Mucosa of rectum (tissue), 2 donors: ENCODE measurements around the gene NUBP1.

Source experiments
- H3K27ac ChIP-seq, 2 donors: one replicate each; pipeline ENCODE4 v1.7.0; 2013; ENCODE audit warnings: inconsistent platforms in 2 of 2, low read depth in 2 of 2, low read length in 2 of 2
- H3K27me3 ChIP-seq, 2 donors: one replicate each; pipeline ENCODE4 v1.7.0; 2013; ENCODE audit warnings: low read length in 2 of 2; ENCODE audit not compliant: control insufficient read depth in 2 of 2, insufficient read depth in 2 of 2
- H3K36me3 ChIP-seq, 2 donors: one replicate each; pipeline ENCODE4 v1.7.0; 2013; ENCODE audit warnings: low read length in 2 of 2; ENCODE audit not compliant: control insufficient read depth in 2 of 2, insufficient read depth in 2 of 2
- H3K4me1 ChIP-seq, 2 donors: one replicate each; pipeline ENCODE4 v1.7.0; 2013; ENCODE audit warnings: low read length in 2 of 2, mild to moderate bottlenecking in 1 of 2; ENCODE audit not compliant: control insufficient read depth in 2 of 2, insufficient read depth in 2 of 2
- H3K4me3 ChIP-seq, 2 donors: one replicate each; pipeline ENCODE4 v1.7.0; 2013; ENCODE audit warnings: low read length in 2 of 2
- H3K9ac ChIP-seq, 2 donors: one replicate each; pipeline ENCODE4 v1.7.0; 2013; ENCODE audit warnings: low read length in 2 of 2, low read depth in 1 of 2, mild to moderate bottlenecking in 1 of 2
- H3K9me3 ChIP-seq, 2 donors: one replicate each; pipeline ENCODE4 v1.7.0; 2013; ENCODE audit warnings: low read length in 2 of 2; ENCODE audit not compliant: control insufficient read depth in 2 of 2
- donor health status: healthy.
- donor health status: Normal muscosa, but diverticular disease.

NUBP1 gene

DNA sequence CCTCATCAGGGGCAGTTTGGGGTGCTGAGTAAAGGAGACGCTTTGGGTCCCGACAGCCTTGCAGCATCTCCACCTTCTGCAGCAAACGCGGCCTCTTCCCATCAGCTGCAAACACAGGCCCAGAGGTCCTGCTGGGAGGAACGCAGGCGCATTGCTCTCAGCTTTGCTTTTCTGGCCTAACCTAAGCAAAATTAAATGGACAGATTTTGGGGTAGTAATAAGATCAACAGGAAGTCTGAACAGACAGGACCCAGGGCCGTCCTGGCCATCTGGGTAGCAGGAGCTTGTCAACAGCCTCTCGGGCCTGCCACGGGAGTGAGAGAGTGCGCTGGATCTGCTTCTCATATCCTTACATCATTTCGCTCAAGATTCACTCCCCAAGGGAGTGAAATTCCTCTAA lies 7.2 kb downstream of the NUBP1 start:
- no peaks in the 10 kb centered on the region for H3K27me3 ChIP-seq
- H3K27ac ChIP-seq: peak overlapping the region; percentile 11 to 21
- H3K36me3 ChIP-seq: peaks cover 31 to 44% of the 10 kb centered on the region in 2 donors

DNA sequence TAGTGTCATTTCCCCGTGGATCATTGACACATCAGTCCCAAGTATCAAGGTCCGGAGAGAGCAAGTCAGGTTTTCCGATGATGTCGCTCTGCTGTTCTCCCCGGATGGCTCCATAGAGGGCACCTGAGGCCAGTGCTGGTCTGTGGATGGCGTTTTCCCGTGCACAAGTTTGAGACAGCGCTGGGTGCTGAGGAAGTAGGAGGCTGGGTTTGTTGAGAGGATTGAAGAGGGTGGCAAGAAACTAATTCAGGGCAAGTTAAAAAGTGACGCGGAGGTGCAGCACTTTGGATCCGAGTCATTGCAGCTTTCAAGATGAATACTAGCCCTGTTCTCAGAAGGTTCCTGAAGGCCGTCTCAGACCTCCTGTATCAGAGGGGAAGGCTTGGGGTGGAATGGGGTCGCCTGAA lies 7.7 kb downstream of the NUBP1 start:
- peaks cover 31 to 44% of the 10 kb centered on the region in 2 donors for H3K36me3 ChIP-seq

More for the DNA sequence above, 7.2 kb downstream of the NUBP1 start:
- no peak overlapping the region for H3K4me3 ChIP-seq
- peaks cover 0 to 2% of the 10 kb centered on the region in 2 donors for H3K4me1 ChIP-seq
- no peaks in the 10 kb centered on the region for H3K9me3 ChIP-seq
- H3K9ac ChIP-seq: no peak overlapping the region

DNA sequence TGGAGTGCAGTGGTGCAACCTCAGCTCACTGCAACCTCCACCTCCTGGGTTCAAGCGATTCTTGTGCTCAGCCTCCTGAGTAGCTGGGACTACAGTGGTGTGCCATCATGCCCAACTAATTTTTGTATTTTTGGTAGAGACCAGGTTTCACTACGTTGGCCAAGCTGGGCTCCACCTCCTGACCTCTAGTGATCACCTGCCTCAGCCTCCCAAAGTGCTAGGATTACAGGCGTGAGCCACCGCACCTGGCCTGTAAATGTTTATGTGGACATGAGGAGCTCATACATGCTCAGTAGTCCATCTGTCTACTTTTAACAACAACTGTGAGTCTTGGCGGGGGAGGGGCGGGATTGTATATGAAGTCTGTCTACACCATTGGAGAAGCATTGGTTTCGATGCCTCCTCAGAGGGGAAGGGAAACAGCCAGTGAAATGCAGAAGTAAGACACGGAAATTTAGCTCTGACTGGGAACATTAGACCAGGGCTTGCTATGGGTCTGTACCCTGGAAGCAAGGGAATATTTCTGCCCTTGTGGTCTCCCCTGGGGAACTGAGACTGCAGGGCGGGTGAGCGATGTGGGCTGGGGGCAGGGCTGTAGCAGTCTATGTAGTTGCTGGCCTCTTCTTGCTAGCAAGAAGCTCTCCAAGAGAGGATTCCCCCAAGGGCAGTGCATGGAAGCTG lies 9.3 kb downstream of the NUBP1 start:
- no peaks in the 10 kb centered on the region for H3K27me3 ChIP-seq
- peaks cover 37 to 49% of the 10 kb centered on the region in 2 donors for H3K36me3 ChIP-seq
- no peaks in the 10 kb centered on the region for H3K9me3 ChIP-seq
- H3K4me3 ChIP-seq: no peak overlapping the region
- H3K9ac ChIP-seq: no peak overlapping the region
- peaks cover 0 to 2% of the 10 kb centered on the region in 2 donors for H3K4me1 ChIP-seq
- peak overlapping the region; percentile 9 to 16 for H3K27ac ChIP-seq

More for the DNA sequence above, 7.7 kb downstream of the NUBP1 start:
- no peaks in the 10 kb centered on the region for H3K27me3 ChIP-seq
- H3K27ac ChIP-seq: peak overlapping the region; percentile 11 to 21
- peaks cover 0 to 2% of the 10 kb centered on the region in 2 donors for H3K4me1 ChIP-seq
- no peak overlapping the region for H3K9ac ChIP-seq
- no peaks in the 10 kb centered on the region for H3K9me3 ChIP-seq
- H3K4me3 ChIP-seq: no peak overlapping the region

DNA sequence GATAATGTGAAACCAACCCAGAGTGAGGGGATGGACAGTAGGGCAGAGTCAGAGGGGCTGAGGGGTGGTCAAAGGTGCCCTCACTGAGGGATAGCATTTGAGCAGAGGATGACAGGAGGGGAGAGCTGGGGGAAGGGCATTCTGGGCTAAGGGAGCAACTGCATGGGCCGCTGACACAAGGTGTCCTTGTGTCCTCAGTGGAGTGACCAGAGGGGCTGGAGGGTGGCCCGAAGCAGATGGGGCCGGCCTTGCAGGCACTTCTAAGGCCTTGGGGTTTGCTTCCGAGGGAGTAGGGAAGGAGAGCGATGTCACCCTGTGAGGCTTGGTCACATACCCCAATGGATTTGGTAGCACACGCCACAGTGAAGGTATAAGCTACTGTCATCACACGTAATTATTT lies 10.0 kb downstream of the NUBP1 start:
- Histone ChIP-seq H3K27me3 (no peaks in the 10 kb centered on the region), H3K36me3 (peaks cover 35 to 50% of the 10 kb centered on the region in 2 donors), H3K27ac (peak overlapping the region in 1 of 2 donors; percentile 23)

DNA sequence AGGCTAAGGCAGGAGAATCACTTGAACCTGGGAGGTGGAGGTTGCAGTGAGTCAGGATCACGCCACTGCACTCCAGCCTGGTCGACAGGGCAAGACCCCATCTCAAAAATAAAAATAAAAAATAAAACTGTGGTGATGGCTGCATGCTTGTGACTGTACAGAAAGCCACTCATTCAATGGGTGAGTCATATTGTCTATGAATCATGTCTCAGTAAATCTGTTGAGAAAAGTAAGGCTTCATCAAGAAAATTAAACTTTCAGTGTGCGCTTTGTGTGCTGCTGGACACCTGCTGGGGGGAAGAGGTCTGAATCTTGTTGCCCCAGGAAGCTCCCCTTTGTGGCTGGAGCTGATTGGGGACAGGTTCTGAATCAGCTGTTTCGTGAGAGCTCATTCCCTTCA lies 11.3 kb downstream of the NUBP1 start:
- peaks cover 43 to 51% of the 10 kb centered on the region in 2 donors for H3K36me3 ChIP-seq
- no peaks in the 10 kb centered on the region for H3K27me3 ChIP-seq
- H3K9me3 ChIP-seq: no peaks in the 10 kb centered on the region
- no peak overlapping the region for H3K4me3 ChIP-seq
- peaks cover 0 to 2% of the 10 kb centered on the region in 2 donors for H3K4me1 ChIP-seq
- H3K27ac ChIP-seq: no peak overlapping the region
- no peak overlapping the region for H3K9ac ChIP-seq

More for the DNA sequence above, 10.0 kb downstream of the NUBP1 start:
- Histone ChIP-seq H3K9me3 (no peaks in the 10 kb centered on the region), H3K4me3 (no peak overlapping the region), H3K9ac (no peak overlapping the region), H3K4me1 (peaks cover 0 to 2% of the 10 kb centered on the region in 2 donors)

DNA sequence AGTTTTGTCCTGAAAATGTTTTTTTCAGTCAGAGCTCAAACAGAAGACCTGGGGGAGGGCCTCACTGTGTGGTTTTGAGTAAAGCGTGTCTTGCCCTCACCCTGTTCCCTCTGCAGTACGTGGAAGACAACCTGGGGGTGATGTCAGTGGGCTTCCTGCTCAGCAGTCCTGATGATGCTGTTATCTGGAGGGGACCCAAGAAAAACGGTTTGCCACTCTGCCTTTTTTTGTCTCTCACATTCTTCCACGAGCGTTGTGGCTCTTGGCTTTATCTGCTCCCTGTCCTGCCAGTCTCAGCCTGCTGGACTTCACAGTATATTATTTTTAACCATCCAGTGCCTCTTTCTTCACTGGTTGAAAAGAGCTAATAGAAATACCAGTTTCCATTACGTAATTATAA lies 12.9 kb downstream of the NUBP1 start:
- Histone ChIP-seq H3K27ac (no peak overlapping the region), H3K9me3 (no peaks in the 10 kb centered on the region), H3K36me3 (peaks cover 51 to 59% of the 10 kb centered on the region in 2 donors), H3K4me1 (no peaks in the 10 kb centered on the region), H3K9ac (no peak overlapping the region), H3K4me3 (no peak overlapping the region), H3K27me3 (no peaks in the 10 kb centered on the region)

DNA sequence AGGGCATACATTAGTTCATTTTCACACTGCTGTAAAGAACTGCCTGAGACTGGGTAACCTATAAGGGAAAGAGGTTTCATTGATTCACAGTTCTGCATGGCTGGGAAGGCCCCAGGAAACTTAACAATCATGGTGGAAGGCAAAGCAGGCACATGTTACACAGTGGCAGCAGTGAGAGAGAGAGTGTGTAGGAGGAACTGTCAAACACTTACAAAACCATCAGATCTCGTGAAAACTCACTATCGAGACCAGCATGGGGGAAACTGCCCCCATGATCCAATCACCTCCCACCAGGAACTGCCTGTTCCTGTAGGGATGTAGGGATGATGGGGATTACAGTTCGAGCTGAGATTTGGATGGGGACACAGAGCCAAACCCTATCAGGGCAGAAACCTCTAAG lies 17.2 kb downstream of the NUBP1 start:
- Histone ChIP-seq H3K27me3 (no peaks in the 10 kb centered on the region), H3K4me3 (no peak overlapping the region), H3K4me1 (no peaks in the 10 kb centered on the region), H3K9me3 (no peaks in the 10 kb centered on the region), H3K36me3 (peaks cover 52 to 77% of the 10 kb centered on the region in 2 donors), H3K9ac (no peak overlapping the region), H3K27ac (no peak overlapping the region)

DNA sequence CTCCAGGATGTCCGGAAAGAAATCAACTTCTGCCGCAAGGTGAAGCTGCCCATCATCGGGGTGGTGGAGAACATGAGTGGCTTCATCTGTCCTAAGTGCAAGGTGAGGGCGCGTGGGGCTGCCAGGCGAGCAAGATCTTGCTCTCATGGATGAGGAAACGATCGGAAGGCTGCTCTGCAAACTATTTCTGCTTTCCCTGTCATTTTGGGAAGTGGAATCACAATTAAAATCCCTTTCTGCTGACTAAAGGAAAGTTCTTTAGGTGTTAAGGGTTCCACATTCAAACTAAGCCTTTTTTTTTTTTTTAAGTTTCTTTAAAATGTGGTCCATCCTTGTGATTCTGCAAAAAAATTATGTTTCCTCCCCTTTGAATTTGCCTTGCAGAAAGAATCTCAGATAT lies 17.7 kb downstream of the NUBP1 start:
- H3K9ac ChIP-seq: no peak overlapping the region
- H3K4me3 ChIP-seq: no peak overlapping the region
- no peaks in the 10 kb centered on the region for H3K27me3 ChIP-seq
- H3K9me3 ChIP-seq: no peaks in the 10 kb centered on the region
- peaks cover 54 to 79% of the 10 kb centered on the region in 2 donors for H3K36me3 ChIP-seq
- H3K4me1 ChIP-seq: no peaks in the 10 kb centered on the region
- no peak overlapping the region for H3K27ac ChIP-seq

DNA sequence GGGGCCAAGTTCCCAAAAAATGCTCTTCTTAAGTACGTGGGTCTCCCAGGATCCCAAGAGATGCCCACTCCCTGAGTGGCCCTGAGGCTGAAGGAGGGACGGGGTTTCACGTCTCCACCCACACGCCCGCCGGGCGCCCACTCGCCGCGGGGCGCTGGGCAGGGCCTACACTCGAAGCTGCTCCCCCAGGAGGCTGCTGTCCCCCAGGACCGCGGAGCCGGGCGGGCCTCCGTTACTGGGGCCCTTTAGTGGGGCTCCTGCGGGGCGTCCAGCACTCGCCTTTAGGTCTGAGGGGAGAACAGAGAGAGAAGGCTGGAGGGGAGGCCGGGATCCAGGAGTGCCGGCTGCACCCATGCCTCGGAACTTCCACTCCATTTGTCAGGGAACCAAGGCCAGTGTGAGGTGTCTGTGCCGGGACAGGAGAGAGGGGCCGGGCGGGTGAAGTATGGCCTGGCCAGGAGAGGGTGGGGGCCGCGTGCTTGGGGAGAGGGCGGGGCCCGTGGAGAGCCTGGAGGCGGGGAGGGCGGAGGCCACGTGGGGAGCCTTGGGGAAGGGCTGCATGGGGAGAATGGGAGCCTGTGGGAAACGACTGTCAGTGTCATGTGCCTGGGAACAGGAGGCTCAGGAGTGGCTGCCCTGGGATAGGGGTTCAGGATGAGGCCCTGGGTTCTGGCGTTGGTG lies 18.8 kb downstream of the NUBP1 start:
- Histone ChIP-seq H3K9ac (no peak overlapping the region), H3K9me3 (no peaks in the 10 kb centered on the region), H3K27me3 (no peaks in the 10 kb centered on the region), H3K27ac (no peak overlapping the region), H3K4me1 (no peaks in the 10 kb centered on the region), H3K36me3 (peaks cover 46 to 79% of the 10 kb centered on the region in 2 donors), H3K4me3 (no peak overlapping the region)

DNA sequence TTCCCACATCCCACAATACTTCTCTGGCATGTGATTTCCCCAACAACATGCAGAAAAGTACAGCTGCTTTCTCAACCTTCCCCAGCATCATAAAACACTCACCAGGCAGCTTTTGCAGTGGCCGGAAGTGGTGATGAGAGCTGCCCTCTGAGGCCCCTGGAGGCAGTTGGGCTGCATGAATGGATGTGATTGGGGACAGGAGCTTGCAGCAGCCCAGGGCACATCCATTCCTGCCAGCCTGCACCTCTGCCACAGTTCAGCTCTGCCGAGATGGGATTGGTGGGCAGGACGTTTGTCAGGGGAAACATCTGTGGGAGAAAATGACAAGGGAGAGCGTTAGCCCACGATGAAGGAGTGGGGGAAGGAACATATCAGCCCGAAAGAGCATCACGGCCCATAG lies 19.8 kb downstream of the NUBP1 start:
- H3K27ac ChIP-seq: no peak overlapping the region
- H3K4me1 ChIP-seq: no peaks in the 10 kb centered on the region
- H3K27me3 ChIP-seq: no peaks in the 10 kb centered on the region
- peaks cover 40 to 72% of the 10 kb centered on the region in 2 donors for H3K36me3 ChIP-seq
- no peaks in the 10 kb centered on the region for H3K9me3 ChIP-seq
- H3K9ac ChIP-seq: no peak overlapping the region
- H3K4me3 ChIP-seq: no peak overlapping the region
